ENCODE results near the gene NLGN1. TPM values are rescaled to one million over a fixed set of nuclear protein-coding genes. Genes with fewer than 3 reads are reported as not detected.

The NLGN1 gene
- total and polyA plus RNA-seq, 2 of the 8 experiments (the other 6 are each of a cell fraction or from before 2014, with no cell fraction given), result 7.8 to 14.8 TPM

- no peak for TF ChIP-seq RNF2 (IDR thresholded peaks at IDR 0.05; ENCODE audit: borderline replicate concordance, low read depth, low read length, missing control alignments, poor library complexity, severe bottlenecking)
- TF ChIP-seq KDM1A (IDR thresholded peaks at IDR 0.05; ENCODE audit: borderline replicate concordance, low read length), result no peak
Observed at GRCh38 chr3:173465112-173465511, 67.6 kb downstream of the NLGN1 start (continued).
